Heart right ventricle (tissue), 16 donors: ENCODE measurements around the gene SBF2. TPM values are rescaled to one million over a fixed set of nuclear protein-coding genes. Genes with fewer than 3 reads are reported as not detected.
"Not testable (repeated sequence)": the region's sequence is repeated elsewhere in the genome, so short reads cannot be mapped to it uniquely, and the experiment has no call there.

Experiments used
- ATAC-seq, 8 donors: fragments of 200-7000 bp; cut with Tn5 transposase; one replicate each; pipeline ENCODE4 v1.9.1; 2020; ENCODE audit warnings: mild to moderate bottlenecking in 8 of 8, moderate library complexity in 8 of 8, moderate number of reproducible peaks in 1 of 8
- DNase-seq, 2 donors: peaks; one replicate each; pipeline ENCODE4 v3.0.0-alpha.2; 2020
- H3K27ac ChIP-seq, 10 donors: fragments of 200-600 bp; sonication (generic) in 2 of 10; one replicate each; pipeline versions ENCODE4 v1.5.0 to v1.8.0; 2020 to 2022; ENCODE audit warnings: mild to moderate bottlenecking in 3 of 10
- H3K27me3 ChIP-seq, 7 donors: fragments of 200-600 bp; one replicate each; pipeline ENCODE4 v1.8.0; 2021 to 2022; ENCODE audit warnings: mild to moderate bottlenecking in 2 of 7
- H3K36me3 ChIP-seq, 9 donors: fragments of 200-600 bp; sonication (generic) in 1 of 9; one replicate each; pipeline versions ENCODE4 v1.5.0 to v1.8.0; 2020 to 2022; ENCODE audit warnings: mild to moderate bottlenecking in 2 of 9
- H3K4me1 ChIP-seq, 9 donors: fragments of 200-600 bp; sonication (generic) in 1 of 9; one replicate each; pipeline versions ENCODE4 v1.5.0 to v1.8.0; 2020 to 2022; ENCODE audit warnings: mild to moderate bottlenecking in 4 of 9
- H3K4me3 ChIP-seq, 10 donors: fragments of 200-600 bp; sonication (generic) in 2 of 10; one replicate each; pipeline versions ENCODE4 v1.5.0 to v1.8.0; 2020 to 2022; ENCODE audit warnings: mild to moderate bottlenecking in 7 of 10, moderate library complexity in 2 of 10
- H3K9me3 ChIP-seq, 11 donors: fragments of 200-600 bp in 10 of 11; sonication (generic) in 2 of 11; one replicate each; pipeline versions ENCODE4 v1.5.0 to v1.8.0; 2013 to 2022; ENCODE audit warnings: mild to moderate bottlenecking in 2 of 11, control low read depth in 1 of 11, moderate library complexity in 1 of 11
- WGBS, 2 donors: extraction: QIAGEN DNeasy Blood & Tissue Kit; methylation state at CpG; one replicate each; pipeline ENCODE4 v1.1.7; 2013; ENCODE audit warnings: inconsistent platforms in 1 of 2; 5-methylcytosine and 5-hydroxymethylcytosine counted together
- intact Hi-C, 10 donors: fragments of 100-400 bp; cut with DNase I; formaldehyde crosslinking; loops; one replicate each; pipeline versions ENCODE4 v1.11.1 to v1.14.2; 2022
- polyA plus RNA-seq, 2 donors: library from polyadenylated mRNA; stranded (reverse); fragments of 200-250 nt; gene quantifications; one replicate each; pipeline ENCODE4 v1.2.3, GENCODE V29; 2013
- total RNA-seq, 10 donors: library from RNA; stranded (reverse); fragmentation: NEBNext Ultra II Directional in 3 of 10; extraction: Animal tissue kit (Norgen Biotek cat#: 25700) in 3 of 10; gene quantifications; one replicate each; pipeline versions ENCODE4 v1.2.1 to v1.2.4, GENCODE V29; 2021 to 2023
- TF ChIP-seq, protein P1 (sequence below), 9 donors: fragments of 200-600 bp; sonication (generic) in 2 of 9; IDR thresholded peaks; one replicate each; pipeline versions ENCODE4 v1.5.0 to v1.8.0; 2021 to 2022; ENCODE audit warnings: antibody characterized with exemption in 9 of 9, mild to moderate bottlenecking in 5 of 9, moderate library complexity in 1 of 9
- donor health status: Arrhythmogenic right ventricular cardiomyopathy.
- donor health status: ischemic (EF 13 %, LVEDD 7.1; RV severe dilation, severe dysfunction).
- donor health status: healthy with polysubstance abuse.
- donor health status: DM: no; HTN: yes; CAD: no.
- donor health status: DM: no; HTN: no; CAD: no.
- donor health status: ischemic (EF 25% LVEDD 6.9; RV normal size, moderate dysfunction).
- donor health status: ischemic (EF 25% LVEDD 5.7; RV mildly dilated, moderate dysfunction).
- donor health status: healthy.
- donor health status: DM: yes; HTN: yes; CAD: no.
- donor health status: Ischemic cardiomyopathy.
- donor health status: ischemic (EF 35%, LVEDD 5.7; RV mildly dilated, moderate dysfunction).
- donor health status: nonischemic (EF 11% LVEDD 7.7; RV severe dilation, severe dysfunction).
- donor health status: DM: yes; HTN: yes; CAD: no.
- donor health status: PGD.
- donor health status: ischemic (EF 29% LVEDD 5.4; RV normal size, mild dysfunction).
- donor health status: nonischemic (EF 23%, LVEDD 6.1; RV moderate dilation, normal function).

The SBF2 gene
- total and polyA plus RNA-seq, 12 donors: 8.9 to 27.1 (median 21.2) TPM

DNA sequence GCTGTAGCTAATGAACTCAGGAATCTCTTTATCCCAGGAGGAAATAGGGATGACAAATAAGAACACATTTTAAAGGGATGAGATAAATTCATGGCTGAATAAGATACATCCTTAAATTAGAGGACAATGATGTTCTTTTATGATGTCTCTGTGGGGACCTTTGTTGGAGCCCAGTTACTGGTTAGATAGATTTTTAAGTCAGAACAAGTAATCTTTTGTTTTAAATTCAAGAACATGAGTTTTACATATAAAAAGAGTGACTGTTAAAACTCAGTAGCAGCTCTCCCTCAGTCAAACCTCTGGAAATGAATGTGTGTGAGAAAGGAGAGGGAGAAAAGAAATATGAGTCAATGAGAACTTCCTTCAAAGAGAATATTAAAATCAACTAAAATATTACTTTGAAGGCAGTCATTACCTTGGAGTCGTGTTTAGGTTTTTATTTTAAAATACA, 388.5 kb downstream of the SBF2 start:
- Histone ChIP-seq H3K9me3 (no peaks in the 10 kb centered on the region), H3K36me3 (no peaks in the 10 kb centered on the region), H3K4me1 (peaks cover 0 to 12% (median under 1%) of the 10 kb centered on the region in 9 donors), H3K27ac (no peak overlapping the region), H3K4me3 (no peak overlapping the region), H3K27me3 (no peaks in the 10 kb centered on the region)
- no peak for DNase-seq
- no peak for ATAC-seq
- intact Hi-C loops: no loop called here
- WGBS, 2 donors: 62 to 71% methylated on average over 1 of the region's 1 CpG
- TF ChIP-seq, protein P1, sequence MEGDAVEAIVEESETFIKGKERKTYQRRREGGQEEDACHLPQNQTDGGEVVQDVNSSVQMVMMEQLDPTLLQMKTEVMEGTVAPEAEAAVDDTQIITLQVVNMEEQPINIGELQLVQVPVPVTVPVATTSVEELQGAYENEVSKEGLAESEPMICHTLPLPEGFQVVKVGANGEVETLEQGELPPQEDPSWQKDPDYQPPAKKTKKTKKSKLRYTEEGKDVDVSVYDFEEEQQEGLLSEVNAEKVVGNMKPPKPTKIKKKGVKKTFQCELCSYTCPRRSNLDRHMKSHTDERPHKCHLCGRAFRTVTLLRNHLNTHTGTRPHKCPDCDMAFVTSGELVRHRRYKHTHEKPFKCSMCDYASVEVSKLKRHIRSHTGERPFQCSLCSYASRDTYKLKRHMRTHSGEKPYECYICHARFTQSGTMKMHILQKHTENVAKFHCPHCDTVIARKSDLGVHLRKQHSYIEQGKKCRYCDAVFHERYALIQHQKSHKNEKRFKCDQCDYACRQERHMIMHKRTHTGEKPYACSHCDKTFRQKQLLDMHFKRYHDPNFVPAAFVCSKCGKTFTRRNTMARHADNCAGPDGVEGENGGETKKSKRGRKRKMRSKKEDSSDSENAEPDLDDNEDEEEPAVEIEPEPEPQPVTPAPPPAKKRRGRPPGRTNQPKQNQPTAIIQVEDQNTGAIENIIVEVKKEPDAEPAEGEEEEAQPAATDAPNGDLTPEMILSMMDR (IDR thresholded peaks at IDR 0.05): no peak

DNA sequence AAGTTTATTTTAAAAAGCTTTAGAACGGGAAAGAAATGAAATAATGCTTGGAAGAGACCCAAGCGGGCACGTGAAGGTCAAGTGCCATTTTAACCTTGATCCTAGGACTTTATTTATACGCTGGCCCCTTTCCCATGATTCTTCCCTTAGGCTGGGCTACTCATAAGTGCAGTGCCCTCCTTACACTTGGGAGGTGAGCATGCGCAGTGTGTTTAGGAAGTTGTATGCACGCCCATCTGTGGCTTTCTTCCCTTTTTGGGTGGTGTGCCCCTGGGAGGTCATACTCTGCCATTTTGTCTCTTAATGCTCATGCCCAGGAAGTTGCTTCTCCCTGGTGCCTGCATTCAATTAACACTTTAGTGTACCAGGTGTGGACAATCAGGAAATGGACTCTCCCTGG, 390.4 kb downstream of the SBF2 start:
- intact Hi-C loops: no loop called here
- Histone ChIP-seq H3K27ac (no peak overlapping the region), H3K4me1 (peaks cover 0 to 12% (median 6%) of the 10 kb centered on the region in 9 donors), H3K36me3 (no peaks in the 10 kb centered on the region), H3K9me3 (no peaks in the 10 kb centered on the region), H3K27me3 (no peaks in the 10 kb centered on the region), H3K4me3 (no peak overlapping the region)
- TF ChIP-seq, protein P1 (IDR thresholded peaks at IDR 0.05): no peak
- ATAC-seq (no peak), DNase-seq (no peak)
- WGBS, 2 donors: 87 to 91% methylated on average over 6 of the region's 6 CpGs

DNA sequence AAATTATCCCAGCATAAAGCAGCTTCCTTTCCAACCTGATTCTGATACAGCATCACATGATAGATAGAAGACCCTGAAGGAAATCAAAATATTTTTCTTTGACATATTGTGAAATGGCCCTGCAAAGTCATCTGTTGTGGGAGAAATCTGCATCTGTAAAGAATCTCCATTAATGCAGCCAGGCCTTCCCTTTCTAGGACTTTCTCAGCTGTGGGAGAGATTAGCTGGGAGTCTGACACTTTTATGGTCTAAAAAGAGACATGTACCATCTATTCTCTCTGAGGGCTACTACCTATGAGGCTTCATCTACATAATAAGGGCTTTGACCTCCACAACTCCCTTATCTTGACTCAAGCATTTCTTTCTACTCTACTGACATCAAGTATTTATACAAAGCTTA, 392.1 kb downstream of the SBF2 start:
- H3K36me3 ChIP-seq: no peaks in the 10 kb centered on the region
- TF ChIP-seq, protein P1 (IDR thresholded peaks at IDR 0.05): no peak
- no peaks in the 10 kb centered on the region for H3K9me3 ChIP-seq
- no peak overlapping the region for H3K4me3 ChIP-seq
- no peak overlapping the region for H3K27ac ChIP-seq
- intact Hi-C loops: no loop called here
- no peak for ATAC-seq
- peaks cover 0 to 13% (median 6%) of the 10 kb centered on the region in 9 donors for H3K4me1 ChIP-seq
- no peak for DNase-seq
- no peaks in the 10 kb centered on the region for H3K27me3 ChIP-seq

DNA sequence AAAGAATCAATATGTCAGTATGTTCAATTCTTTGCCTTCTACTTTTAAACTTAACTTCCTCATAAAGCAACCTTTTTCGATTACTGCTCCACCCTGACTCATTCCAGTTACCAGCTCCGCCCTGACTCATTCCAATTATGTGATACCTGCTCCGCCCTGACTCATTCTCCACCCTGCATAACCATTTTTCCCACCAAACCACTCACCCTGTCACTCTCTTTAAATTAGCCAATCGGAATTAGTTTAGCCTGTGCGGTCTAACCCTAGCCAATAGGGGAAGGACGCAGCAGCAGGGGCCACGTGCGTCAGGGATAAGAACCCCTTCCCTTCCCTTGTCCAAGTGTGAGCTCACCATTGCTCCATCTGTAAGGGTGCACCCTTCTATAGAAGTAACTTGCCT, 393.8 kb downstream of the SBF2 start:
- ATAC-seq, H3K4me3 ChIP-seq, H3K9me3 ChIP-seq, H3K36me3 ChIP-seq, H3K27me3 ChIP-seq, DNase-seq, intact Hi-C loops, H3K27ac ChIP-seq: not testable (repeated sequence)
- 94 to 96% methylated on average over 8 of the region's 8 CpGs for WGBS, 2 donors
- H3K4me1 ChIP-seq: peaks cover 0 to 13% (median 0%) of the 10 kb centered on the region in 9 donors

DNA sequence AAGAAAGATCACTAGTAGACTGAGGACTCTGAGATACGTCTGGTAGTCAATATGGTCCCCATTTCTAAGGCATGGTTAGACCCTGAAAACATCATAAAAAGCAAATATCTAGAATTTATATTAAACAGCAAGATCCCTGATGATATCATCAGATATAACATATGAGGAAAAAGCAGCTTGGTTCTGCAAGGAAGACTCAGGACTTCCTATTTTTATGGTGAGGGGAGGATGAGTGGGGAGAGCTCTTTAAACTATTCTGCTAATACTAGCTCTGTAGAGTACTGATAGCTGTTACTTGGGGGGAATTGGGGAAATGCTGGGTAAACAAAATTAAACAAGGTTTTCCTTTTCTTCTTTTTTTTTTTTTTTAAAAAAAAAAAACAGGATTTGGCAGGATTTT, 394.3 kb downstream of the SBF2 start:
- peaks cover 0 to 13% (median 6%) of the 10 kb centered on the region in 11 donors for H3K9me3 ChIP-seq
- 89 to 98% methylated on average over 1 of the region's 1 CpG for WGBS, 2 donors
- TF ChIP-seq, protein P1 (IDR thresholded peaks at IDR 0.05): no peak

More for the DNA sequence above, 394.3 kb downstream of the SBF2 start:
- H3K36me3 ChIP-seq: peaks cover 0 to 15% (median 8%) of the 10 kb centered on the region in 9 donors
- H3K27ac ChIP-seq: no peak overlapping the region
- peaks cover 0 to 13% (median 0%) of the 10 kb centered on the region in 9 donors for H3K4me1 ChIP-seq
- intact Hi-C loops: no loop called here
- H3K27me3 ChIP-seq: no peaks in the 10 kb centered on the region
- no peak for DNase-seq
- H3K4me3 ChIP-seq: no peak overlapping the region
- no peak for ATAC-seq
